OCI-LY1 (cell line): ENCODE measurements around the gene P2RX6.
A peak's percentile ranks its signal among the peaks of the same experiment; 100 is the strongest.

ENCODE experiments used
- H2AFZ ChIP-seq: fragments of 200-600 bp; sonication (generic), shearing (Covaris generic); 2 replicates; pipeline ENCODE4 v1.6.0; 2014; ENCODE audit warnings: antibody characterized with exemption, mild to moderate bottlenecking, low read length
- H3F3A ChIP-seq: fragments of 200-600 bp; sonication (generic), shearing (Covaris generic); 2 replicates; pipeline ENCODE4 v1.6.0; 2014; ENCODE audit warnings: mild to moderate bottlenecking, antibody characterized with exemption, low read length, moderate library complexity; ENCODE audit not compliant: insufficient read depth
- H3K27ac ChIP-seq: fragments of 200-600 bp; sonication (generic); 2 replicates; pipeline ENCODE4 v1.5.1; 2014; ENCODE audit warnings: low read length, mixed run types, mild to moderate bottlenecking, low read depth; ENCODE audit not compliant: poor library complexity, severe bottlenecking
- H3K27me3 ChIP-seq: fragments of 200-600 bp; sonication (generic); 2 replicates; pipeline ENCODE4 v1.6.0; 2014; ENCODE audit warnings: antibody characterized with exemption, mild to moderate bottlenecking, low read length, moderate library complexity; ENCODE audit not compliant: insufficient read depth
- H3K36me3 ChIP-seq: fragments of 200-600 bp; sonication (generic); 2 replicates; pipeline ENCODE4 v1.6.1; 2014; ENCODE audit warnings: mild to moderate bottlenecking, antibody characterized with exemption, low read length, moderate library complexity, mixed read lengths; ENCODE audit not compliant: insufficient read depth
- H3K4me1 ChIP-seq: fragments of 200-600 bp; sonication (generic); 2 replicates; pipeline ENCODE4 v1.5.1; 2014; ENCODE audit warnings: mild to moderate bottlenecking, low read length, moderate library complexity; ENCODE audit not compliant: insufficient read depth, severe bottlenecking
- H3K4me2 ChIP-seq: fragments of 200-600 bp; sonication (generic), shearing (Covaris generic); 2 replicates; pipeline ENCODE4 v1.6.1; 2014; ENCODE audit warnings: low read length
- H3K4me3 ChIP-seq: fragments of 200-600 bp; sonication (generic); 2 replicates; pipeline ENCODE4 v1.5.1; 2014; ENCODE audit warnings: low read length, low read depth, mild to moderate bottlenecking, mixed read lengths; ENCODE audit not compliant: poor library complexity, severe bottlenecking
- H3K79me2 ChIP-seq: fragments of 200-600 bp; shearing (Covaris generic); 2 replicates; pipeline ENCODE4 v1.6.1; 2016; ENCODE audit warnings: mixed run types, low read length, mixed read lengths; ENCODE audit not compliant: insufficient read depth
- H3K9ac ChIP-seq: fragments of 200-600 bp; sonication (generic), shearing (Covaris generic); 2 replicates; pipeline ENCODE4 v1.6.1; 2014; ENCODE audit warnings: mild to moderate bottlenecking, low read length, mixed read lengths
- H3K9me2 ChIP-seq: fragments of 200-600 bp; sonication (generic), shearing (Covaris generic); 2 replicates; pipeline ENCODE4 v1.6.1; 2014; ENCODE audit warnings: low read depth, mild to moderate bottlenecking, low read length, mixed read lengths
- H3K9me3 ChIP-seq: fragments of 200-600 bp; shearing (Covaris generic); 2 replicates; pipeline ENCODE4 v1.6.1; 2014; ENCODE audit warnings: low read length, mixed read lengths
- H4K20me1 ChIP-seq: fragments of 200-600 bp; sonication (generic), shearing (Covaris generic); 2 replicates; pipeline ENCODE4 v1.6.0; 2016; ENCODE audit warnings: mild to moderate bottlenecking, low read length; ENCODE audit not compliant: insufficient read depth
- EZH2 ChIP-seq: fragments of 200-600 bp; sonication (generic), shearing (Covaris generic); IDR thresholded peaks from 2 replicates; pipeline ENCODE4 v1.8.0; 2017; ENCODE audit warnings: borderline replicate concordance, mixed run types, mild to moderate bottlenecking, antibody characterized with exemption, low read length, moderate library complexity, mixed read lengths
- TF ChIP-seq, protein P1 (sequence below): fragments of 200-600 bp; sonication (generic), shearing (Covaris generic); IDR thresholded peaks from 2 replicates; pipeline ENCODE4 v1.5.1; 2017; ENCODE audit warnings: mild to moderate bottlenecking, antibody characterized with exemption, low read length, moderate library complexity, mixed read lengths

The P2RX6 gene

GRCh38 chr22:20997536-20998257, 17.3 kb upstream of the P2RX6 start:
- Histone ChIP-seq H2AFZ (no peak overlapping the region), H3K4me2 (no peak overlapping the region), H3K27me3 (no peaks in the 10 kb centered on the region), H3K9ac (no peak overlapping the region), H3K36me3 (peaks cover 28% of the 10 kb centered on the region; the same call in 1 of the 2 replicates), H3K9me3 (no peaks in the 10 kb centered on the region), H3K9me2 (no peaks in the 10 kb centered on the region), H3K4me1 (peaks cover 25% of the 10 kb centered on the region), H3K27ac (no peak overlapping the region), H3K79me2 (peaks cover 7% of the 10 kb centered on the region; the same call in 1 of the 2 replicates), H3F3A (no peaks in the 10 kb centered on the region), H3K4me3 (no peak overlapping the region), H4K20me1 (no peaks in the 10 kb centered on the region)
- no peak for TF ChIP-seq EZH2
- TF ChIP-seq, protein P1, sequence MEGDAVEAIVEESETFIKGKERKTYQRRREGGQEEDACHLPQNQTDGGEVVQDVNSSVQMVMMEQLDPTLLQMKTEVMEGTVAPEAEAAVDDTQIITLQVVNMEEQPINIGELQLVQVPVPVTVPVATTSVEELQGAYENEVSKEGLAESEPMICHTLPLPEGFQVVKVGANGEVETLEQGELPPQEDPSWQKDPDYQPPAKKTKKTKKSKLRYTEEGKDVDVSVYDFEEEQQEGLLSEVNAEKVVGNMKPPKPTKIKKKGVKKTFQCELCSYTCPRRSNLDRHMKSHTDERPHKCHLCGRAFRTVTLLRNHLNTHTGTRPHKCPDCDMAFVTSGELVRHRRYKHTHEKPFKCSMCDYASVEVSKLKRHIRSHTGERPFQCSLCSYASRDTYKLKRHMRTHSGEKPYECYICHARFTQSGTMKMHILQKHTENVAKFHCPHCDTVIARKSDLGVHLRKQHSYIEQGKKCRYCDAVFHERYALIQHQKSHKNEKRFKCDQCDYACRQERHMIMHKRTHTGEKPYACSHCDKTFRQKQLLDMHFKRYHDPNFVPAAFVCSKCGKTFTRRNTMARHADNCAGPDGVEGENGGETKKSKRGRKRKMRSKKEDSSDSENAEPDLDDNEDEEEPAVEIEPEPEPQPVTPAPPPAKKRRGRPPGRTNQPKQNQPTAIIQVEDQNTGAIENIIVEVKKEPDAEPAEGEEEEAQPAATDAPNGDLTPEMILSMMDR: no peak

DNA sequence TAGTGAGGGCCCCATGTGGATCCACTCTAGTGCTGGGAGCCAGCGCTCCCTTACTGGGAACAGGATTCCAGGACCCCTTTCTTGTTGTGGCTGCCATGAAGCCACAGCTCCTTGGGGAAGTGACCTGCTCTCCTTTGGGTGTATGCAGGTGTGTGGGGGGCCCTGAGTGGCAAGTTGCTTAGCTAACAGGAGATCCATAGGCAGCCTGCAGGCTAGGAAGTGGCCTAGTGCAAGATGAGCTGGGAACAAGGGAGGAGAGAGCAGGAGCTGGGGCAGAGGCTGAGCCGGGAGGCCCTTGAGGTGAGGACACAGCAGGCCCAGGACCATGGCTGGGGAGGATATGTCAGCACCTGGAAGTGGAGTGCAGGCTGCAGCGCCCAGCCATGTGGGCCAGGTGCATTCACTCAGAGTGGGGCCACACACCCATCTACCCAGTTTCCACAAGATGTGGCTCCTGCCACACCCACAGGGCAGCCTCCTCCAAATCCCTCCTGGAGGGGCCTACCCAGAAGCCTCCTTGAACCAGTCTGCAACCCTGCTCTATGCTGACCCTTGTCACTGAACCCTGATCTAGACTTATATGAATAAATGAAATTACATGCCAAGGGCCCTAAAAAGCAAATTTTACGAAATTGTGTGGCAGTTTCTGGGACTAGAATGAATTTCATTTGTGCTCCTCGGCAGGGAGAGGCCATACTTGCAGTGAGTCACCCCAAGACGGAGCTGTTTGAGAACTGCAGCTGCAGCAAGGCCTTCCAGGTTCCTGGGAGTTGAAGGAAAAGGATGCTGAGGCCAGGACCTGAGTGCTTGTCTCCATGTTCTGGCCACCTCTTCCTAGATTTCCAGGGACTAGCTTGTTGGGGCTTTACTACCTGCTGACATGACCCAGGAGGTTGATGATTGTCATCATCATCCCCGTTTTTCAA, 16.3 kb upstream of the P2RX6 start:
- Histone ChIP-seq H3K9ac (no peak overlapping the region), H3K9me3 (no peaks in the 10 kb centered on the region)

More for the DNA sequence above, 16.3 kb upstream of the P2RX6 start:
- Histone ChIP-seq H3K9me2 (no peaks in the 10 kb centered on the region), H3K27ac (peak overlapping the region; percentile 1), H4K20me1 (no peaks in the 10 kb centered on the region), H3F3A (no peaks in the 10 kb centered on the region), H3K27me3 (no peaks in the 10 kb centered on the region), H2AFZ (no peak overlapping the region), H3K4me1 (peaks cover 34% of the 10 kb centered on the region), H3K4me2 (no peak overlapping the region), H3K36me3 (peaks cover 28% of the 10 kb centered on the region; the same call in 1 of the 2 replicates), H3K4me3 (no peak overlapping the region), H3K79me2 (peaks cover 7% of the 10 kb centered on the region; the same call in 1 of the 2 replicates)
- TF ChIP-seq, protein P1: no peak
- no peak for TF ChIP-seq EZH2
